HepG2 (cell line): ENCODE data around the gene EMILIN1. TPM values are rescaled to one million over a fixed set of nuclear protein-coding genes. Genes with fewer than 3 reads are reported as not detected.

Experiments
- CBX5 ChIP-seq: sonication (generic); formaldehyde crosslinking; IDR thresholded peaks from 2 replicates; pipeline ENCODE4 v1.4.0; 2020; ENCODE audit warnings: missing genetic modification reagents, borderline replicate concordance
- CHCHD3 ChIP-seq: sonication (generic); formaldehyde crosslinking; IDR thresholded peaks from 2 replicates; pipeline ENCODE4 v1.8.0; 2022; ENCODE audit warnings: mild to moderate bottlenecking, missing genetic modification reagents, moderate library complexity
- ETV6 ChIP-seq: sonication (generic); formaldehyde crosslinking; conservative IDR thresholded peaks from 2 replicates; pipeline ENCODE4 v1.4.0; 2020; ENCODE audit warnings: missing genetic modification reagents
- KAT8 ChIP-seq: IDR thresholded peaks from 2 replicates; pipeline ENCODE4 v1.6.1; 2016; ENCODE audit warnings: missing genetic modification reagents, missing compliant biosample characterization
- MBNL3 ChIP-seq: fragments of 250-450 bp; sonication (Bioruptor Pico); conservative IDR thresholded peaks from 2 replicates; pipeline ENCODE4 v1.8.0; 2022; ENCODE audit warnings: mild to moderate bottlenecking, inconsistent platforms
- NFYC ChIP-seq: IDR thresholded peaks from 2 replicates; pipeline ENCODE4 v1.6.1; 2016; ENCODE audit warnings: missing genetic modification reagents, missing compliant biosample characterization
- PCBP2 ChIP-seq: fragments of 200-400 bp; formaldehyde crosslinking; optimal IDR thresholded peaks from 2 replicates; pipeline ENCODE3; 2018; ENCODE audit warnings: low read length, low read depth; ENCODE audit not compliant: poor library complexity, severe bottlenecking
- RBM39 ChIP-seq: fragments of 200-400 bp; formaldehyde crosslinking; IDR thresholded peaks from one replicate; pipeline ENCODE4 v1.6.1; 2018; ENCODE audit warnings: antibody characterized with exemption, mild to moderate bottlenecking, low read depth, low read length; ENCODE audit not compliant: poor library complexity, severe bottlenecking
- RFX1 ChIP-seq: fragments of 450-650 bp; IDR thresholded peaks from 2 replicates; pipeline ENCODE4 v1.6.1; 2017
- RFXAP ChIP-seq: sonication (generic); formaldehyde crosslinking; IDR thresholded peaks from 2 replicates; pipeline ENCODE4 v1.4.0; 2020; ENCODE audit warnings: missing genetic modification reagents, borderline replicate concordance
- SMYD3 ChIP-seq: sonication (generic); formaldehyde crosslinking; IDR thresholded peaks from 2 replicates; pipeline ENCODE4 v1.8.1; 2023; ENCODE audit warnings: mild to moderate bottlenecking, missing genetic modification reagents
- SUZ12 ChIP-seq: fragments of 150-350 bp; IDR thresholded peaks from 2 replicates; pipeline ENCODE4 v1.6.1; 2014; ENCODE audit warnings: low read depth, low read length
- TMF1 ChIP-seq: sonication (generic); formaldehyde crosslinking; IDR thresholded peaks from 2 replicates; pipeline ENCODE4 v1.8.1; 2022; ENCODE audit warnings: low read depth, missing genetic modification reagents
- ZFP37 ChIP-seq: sonication (generic); formaldehyde crosslinking; IDR thresholded peaks from 2 replicates; pipeline ENCODE4 v1.4.0; 2020; ENCODE audit warnings: missing genetic modification reagents, borderline replicate concordance
- ZNF142 ChIP-seq: sonication (generic); formaldehyde crosslinking; IDR thresholded peaks from 2 replicates; pipeline ENCODE4 v1.4.0; 2020; ENCODE audit warnings: missing genetic modification reagents
- ZNF264 ChIP-seq: sonication (generic); formaldehyde crosslinking; IDR thresholded peaks from 2 replicates; pipeline ENCODE4 v1.4.0; 2020; ENCODE audit warnings: missing genetic modification reagents
- ZNF367 ChIP-seq: sonication (generic); formaldehyde crosslinking; IDR thresholded peaks from 2 replicates; pipeline ENCODE4 v1.4.0; 2020; ENCODE audit warnings: missing genetic modification reagents, borderline replicate concordance
- ZNF468 ChIP-seq: sonication (generic); formaldehyde crosslinking; IDR thresholded peaks from 2 replicates; pipeline ENCODE4 v1.8.0; 2022; ENCODE audit warnings: mild to moderate bottlenecking, moderate library complexity, missing genetic modification reagents
- ZNF496 ChIP-seq: sonication (generic); formaldehyde crosslinking; IDR thresholded peaks from 2 replicates; pipeline ENCODE4 v1.8.1; 2023; ENCODE audit warnings: mild to moderate bottlenecking, moderate library complexity, missing genetic modification reagents; ENCODE audit not compliant: insufficient replicate concordance
- ZNF530 ChIP-seq: sonication (generic); formaldehyde crosslinking; IDR thresholded peaks from 2 replicates; pipeline ENCODE4 v1.5.0; 2020; ENCODE audit warnings: low read depth, mild to moderate bottlenecking, missing genetic modification reagents
- ZNF598 ChIP-seq: sonication (generic); formaldehyde crosslinking; IDR thresholded peaks from 2 replicates; pipeline ENCODE4 v1.5.1; 2020; ENCODE audit warnings: mild to moderate bottlenecking, missing genetic modification reagents, borderline replicate concordance
- ZNF607 ChIP-seq: sonication (generic); formaldehyde crosslinking; IDR thresholded peaks from 2 replicates; pipeline ENCODE4 v1.5.1; 2020; ENCODE audit warnings: missing genetic modification reagents, mild to moderate bottlenecking, borderline replicate concordance
- ZNF616 ChIP-seq: sonication (generic); formaldehyde crosslinking; IDR thresholded peaks from 2 replicates; pipeline ENCODE4 v1.5.0; 2020; ENCODE audit warnings: low read depth, mild to moderate bottlenecking, missing genetic modification reagents
- ZNF660 ChIP-seq: sonication (generic); formaldehyde crosslinking; IDR thresholded peaks from 2 replicates; pipeline ENCODE4 v1.5.1; 2020; ENCODE audit warnings: mild to moderate bottlenecking, low read depth, missing genetic modification reagents, borderline replicate concordance
- ZNF713 ChIP-seq: sonication (generic); formaldehyde crosslinking; IDR thresholded peaks from 2 replicates; pipeline ENCODE4 v1.4.0; 2020; ENCODE audit warnings: mild to moderate bottlenecking, missing genetic modification reagents
- ZSCAN30 ChIP-seq: sonication (generic); formaldehyde crosslinking; IDR thresholded peaks from 2 replicates; pipeline ENCODE4 v1.5.0; 2020; ENCODE audit warnings: mild to moderate bottlenecking, missing genetic modification reagents
- polyA plus RNA-seq, 8 experiments: library from polyadenylated mRNA; depleted of rRNA in 3 of 8; stranded (reverse) in 7 of 8; unstranded in 1 of 8; fragments of >200 nt; fragmentation: Illumina TruSeq in 4 of 8; extraction: Trizol in 4 of 8; gene quantifications; 2 replicates each; pipeline versions ENCODE4 v1.2.1 to v1.2.3, GENCODE V29; 2011 to 2016; ENCODE audit warnings: low read depth in 4 of 8, missing spikeins in 1 of 8, mixed read lengths in 1 of 8; ENCODE audit not compliant: insufficient read depth in 1 of 8
- total RNA-seq, 5 experiments: library from RNA; depleted of rRNA; stranded (reverse); fragments of >200 nt; fragmentation: Illumina TruSeq; extraction: Trizol; gene quantifications; 2 replicates each; pipeline ENCODE4 v1.2.3, GENCODE V29; 2016; ENCODE audit warnings: low read depth in 1 of 5

EMILIN1 gene
- total and polyA plus RNA-seq, 2 of the 13 experiments (the other 11 are each of a cell fraction or from before 2014, with no cell fraction given) = 8.1 to 9.7 TPM

GRCh38 chr2:27050281-27050995 is 28.0 kb upstream of the EMILIN1 start (continued):
- TF ChIP-seq ZNF530 (no peak), ETV6 (peak; percentile 79; the same call in 1 of the 2 replicates), ZNF660 (CRISPR knock-in tag) (no peak), PCBP2 (no peak), ZFP37 (peak; percentile 11; the same call in 1 of the 2 replicates), ZNF468 (no peak; the same call in 1 of the 2 replicates), TMF1 (CRISPR knock-in tag) (0 out of 2 replicates have a peak, but pooled peaks have one; percentile 10), ZNF607 (CRISPR knock-in tag) (peak; percentile 67), MBNL3 (CRISPR knock-in tag) (0 out of 2 replicates have a peak, but pooled peaks have one; percentile 50), ZNF264 (CRISPR knock-in tag) (0 out of 2 replicates have a peak, but pooled peaks have one; percentile 9), CHCHD3 (peak; percentile 63; the same call in 1 of the 2 replicates), ZNF598 (CRISPR knock-in tag) (peak; percentile 93; the same call in 1 of the 2 replicates), CBX5 (CRISPR knock-in tag) (no peak; the same call in 1 of the 2 replicates), KAT8 (CRISPR knock-in tag) (peak; percentile 17; the same call in 1 of the 2 replicates), ZNF496 (CRISPR knock-in tag) (no peak), SUZ12 (no peak), RFXAP (CRISPR knock-in tag) (no peak), ZNF142 (peak; percentile 59; the same call in 1 of the 2 replicates), SMYD3 (CRISPR knock-in tag) (peak; percentile 49; the same call in 1 of the 2 replicates), ZSCAN30 (CRISPR knock-in tag) (no peak; the same call in 1 of the 2 replicates), ZNF713 (no peak), ZNF616 (CRISPR knock-in tag) (no peak), ZNF367 (CRISPR knock-in tag) (no peak), NFYC (CRISPR knock-in tag) (no peak), RFX1 (no peak), RBM39 (peak; percentile 77)
